HEK293 (cell line): ENCODE measurements around the gene EMC7.

Experiments
- CTCF ChIA-PET: fragments of 350-600 bp; formaldehyde crosslinking; extraction: SDS; loops from one replicate; lab custom pipeline; 2021; ENCODE audit warnings: antibody characterized with exemption; lab: Yijun Ruan, JAX
- POLR2A ChIA-PET: fragments of 300-600 bp; formaldehyde crosslinking; extraction: SDS; loops from one replicate; lab custom pipeline; 2020; ENCODE audit warnings: antibody characterized with exemption, inconsistent platforms; lab: Yijun Ruan, JAX
- H3K27ac ChIP-seq: fragments of 200-500 bp; sonication (Bioruptor generic); 2 replicates; pipeline ENCODE4 v1.5.1; 2014; ENCODE audit warnings: low read depth, low read length, control low read depth, inconsistent platforms; ENCODE audit errors: extremely low read depth
- H3K36me3 ChIP-seq, 2 experiments: fragments of 200-500 bp in 1 of 2; sonication (Bioruptor generic) in 1 of 2; 1 replicate in 1 of 2; 2 replicates in 1 of 2; pipeline ENCODE4 v1.5.1; 2014 to 2017; ENCODE audit warnings: inconsistent platforms in 2 of 2, low read length in 2 of 2; ENCODE audit not compliant: control insufficient read depth in 2 of 2, insufficient read depth in 1 of 2
- H3K4me1 ChIP-seq: fragments of 200-500 bp; sonication (Bioruptor generic); 2 replicates; pipeline ENCODE4 v1.5.1; 2014; ENCODE audit warnings: mild to moderate bottlenecking, low read length, inconsistent platforms; ENCODE audit not compliant: control insufficient read depth, insufficient read depth
- H3K4me3 ChIP-seq: 2 replicates; pipeline ENCODE4 v1.5.1; 2011; ENCODE audit warnings: low read depth, mild to moderate bottlenecking, control low read depth, low read length, moderate library complexity
- H3K9me3 ChIP-seq: fragments of 200-500 bp; sonication (Bioruptor generic); 2 replicates; pipeline ENCODE4 v1.5.1; 2014; ENCODE audit warnings: low read depth, low read length, inconsistent platforms; ENCODE audit not compliant: control insufficient read depth, insufficient read depth
- KLF8 ChIP-seq: fragments of 450-650 bp; formaldehyde crosslinking; IDR thresholded peaks from 2 replicates; pipeline ENCODE4 v1.5.1; 2016; ENCODE audit warnings: missing biosample characterization, missing genetic modification characterization
- PRDM2 ChIP-seq: fragments of 450-650 bp; formaldehyde crosslinking; IDR thresholded peaks from 2 replicates; pipeline ENCODE4 v1.5.1; 2016; ENCODE audit warnings: missing biosample characterization, missing genetic modification characterization, borderline replicate concordance
- ZBTB44 ChIP-seq: fragments of 450-650 bp; IDR thresholded peaks from 2 replicates; pipeline ENCODE4 v1.5.1; 2018; ENCODE audit warnings: missing biosample characterization, mild to moderate bottlenecking, missing genetic modification characterization
- ZEB2 ChIP-seq: fragments of 450-650 bp; formaldehyde crosslinking; IDR thresholded peaks from 2 replicates; pipeline ENCODE4 v1.5.1; 2016; ENCODE audit warnings: missing biosample characterization, missing genetic modification characterization
- ZFP69B ChIP-seq: fragments of 450-650 bp; formaldehyde crosslinking; IDR thresholded peaks from 2 replicates; pipeline ENCODE4 v1.5.1; 2016; ENCODE audit warnings: missing biosample characterization, missing genetic modification characterization
- ZNF146 ChIP-seq: fragments of 450-650 bp; formaldehyde crosslinking; IDR thresholded peaks from 2 replicates; pipeline ENCODE4 v1.5.1; 2016; ENCODE audit warnings: missing biosample characterization, missing genetic modification characterization
- ZNF280C ChIP-seq: fragments of 450-650 bp; formaldehyde crosslinking; IDR thresholded peaks from 2 replicates; pipeline ENCODE4 v1.5.1; 2016; ENCODE audit warnings: missing biosample characterization, missing genetic modification characterization
- ZNF391 ChIP-seq: fragments of 450-650 bp; formaldehyde crosslinking; IDR thresholded peaks from 2 replicates; pipeline ENCODE4 v1.5.1; 2016; ENCODE audit warnings: low read depth, missing biosample characterization, missing genetic modification characterization, borderline replicate concordance
- ZNF426 ChIP-seq: fragments of 450-650 bp; formaldehyde crosslinking; IDR thresholded peaks from 2 replicates; pipeline ENCODE4 v1.5.1; 2017; ENCODE audit warnings: missing biosample characterization, missing genetic modification characterization, mild to moderate bottlenecking, inconsistent platforms, moderate library complexity
- ZNF544 ChIP-seq: fragments of 450-650 bp; formaldehyde crosslinking; IDR thresholded peaks from 2 replicates; pipeline ENCODE4 v1.5.0; 2017; ENCODE audit warnings: missing biosample characterization, missing genetic modification characterization
- ZNF571 ChIP-seq: fragments of 450-650 bp; formaldehyde crosslinking; IDR thresholded peaks from 2 replicates; pipeline ENCODE4 v1.5.0; 2017; ENCODE audit warnings: missing biosample characterization, missing genetic modification characterization
- ZNF585B ChIP-seq: fragments of 450-650 bp; formaldehyde crosslinking; IDR thresholded peaks from 2 replicates; pipeline ENCODE4 v1.5.1; 2016; ENCODE audit warnings: missing biosample characterization, missing genetic modification characterization
- ZNF654 ChIP-seq: fragments of 450-650 bp; formaldehyde crosslinking; IDR thresholded peaks from 2 replicates; pipeline ENCODE4 v1.5.1; 2016; ENCODE audit warnings: low read depth, missing biosample characterization, missing genetic modification characterization
- ZNF670 ChIP-seq: fragments of 450-650 bp; formaldehyde crosslinking; IDR thresholded peaks from 2 replicates; pipeline ENCODE4 v1.5.1; 2016; ENCODE audit warnings: missing biosample characterization, missing genetic modification characterization, low read depth
- ZNF843 ChIP-seq: fragments of 450-650 bp; formaldehyde crosslinking; IDR thresholded peaks from 2 replicates; pipeline ENCODE4 v1.5.1; 2016; ENCODE audit warnings: missing biosample characterization, missing genetic modification characterization
- ZSCAN16 ChIP-seq: fragments of 450-650 bp; formaldehyde crosslinking; IDR thresholded peaks from 2 replicates; pipeline ENCODE4 v1.5.1; 2016; ENCODE audit warnings: missing biosample characterization, missing genetic modification characterization
- ZSCAN4 ChIP-seq: fragments of 450-650 bp; formaldehyde crosslinking; IDR thresholded peaks from 2 replicates; pipeline ENCODE4 v1.5.1; 2017; ENCODE audit warnings: missing biosample characterization, missing genetic modification characterization

Gene EMC7

GRCh38 chr15:34076785-34077184 is 24.9 kb downstream of the EMC7 start:
- Histone ChIP-seq H3K4me3 (no peak overlapping the region), H3K27ac (no peak overlapping the region), H3K9me3 (no peaks in the 10 kb centered on the region), H3K36me3 (no peaks in the 10 kb centered on the region), H3K4me1 (no peaks in the 10 kb centered on the region)
- ChIA-PET CTCF (no interaction called here), POLR2A (no interaction called here)
- TF ChIP-seq ZNF426 (tag by site-specific recombination): no peak
- TF ChIP-seq ZSCAN16 (tag by site-specific recombination): no peak
- TF ChIP-seq ZNF585B: no peak
- TF ChIP-seq ZNF280C (tag by site-specific recombination): no peak
- no peak for TF ChIP-seq ZBTB44 (tag by site-specific recombination)

- CTCF ChIA-PET: no interaction called here
- H3K4me3 ChIP-seq: no peak overlapping the region
Measured at GRCh38 chr15:34070003-34070402, 31.7 kb downstream of the EMC7 start.

More at GRCh38 chr15:34070003-34070402, 31.7 kb downstream of the EMC7 start:
- TF ChIP-seq ZNF544 (tag by site-specific recombination) (no peak), ZNF670 (tag by site-specific recombination) (no peak), ZNF571 (tag by site-specific recombination) (no peak), ZNF146 (tag by site-specific recombination) (no peak), ZNF391 (tag by site-specific recombination) (no peak), ZSCAN4 (tag by site-specific recombination) (no peak), KLF8 (tag by site-specific recombination) (no peak), ZNF654 (tag by site-specific recombination) (no peak), PRDM2 (no peak), ZEB2 (no peak), ZFP69B (tag by site-specific recombination) (no peak), ZNF843 (tag by site-specific recombination) (no peak)
- TF ChIP-seq, all 188 proteins: peak for 0
- Histone ChIP-seq H3K27ac (no peak overlapping the region), H3K4me1 (no peaks in the 10 kb centered on the region), H3K36me3 (no peaks in the 10 kb centered on the region), H3K9me3 (no peaks in the 10 kb centered on the region)
- POLR2A ChIA-PET: no interaction called here
